Activated CD8-positive, alpha-beta T cell treated with anti-CD3 and anti-CD28 coated beads, Interleukin-2, amount 10 ng/mL, durations not matched to agents 7 days and 5 days (primary cell): ENCODE measurements around the gene SLC24A3. TPM values are rescaled to one million over a fixed set of nuclear protein-coding genes. Genes with fewer than 3 reads are reported as not detected.
A peak's percentile ranks its signal among the peaks of the same experiment; 100 is the strongest.
"Not testable (repeated sequence)": the region's sequence is repeated elsewhere in the genome, so short reads cannot be mapped to it uniquely, and the experiment has no call there.

Experiments
- ATAC-seq: fragments of 150-1000 bp; cut with Tn5 transposase; one replicate; pipeline ENCODE4 v1.10.0; 2021; ENCODE audit warnings: moderate library complexity
- CTCF ChIA-PET: fragments of 350-600 bp; sonication (Branson Sonifier 250); formaldehyde crosslinking; loops from one replicate; lab custom pipeline; 2021; ENCODE audit warnings: antibody characterized with exemption; lab: Charles Lee
- POLR2A ChIA-PET: fragments of 350-600 bp; sonication (Branson Sonifier 250); formaldehyde crosslinking; loops from one replicate; lab custom pipeline; 2021; ENCODE audit warnings: antibody characterized with exemption; lab: Charles Lee
- DNase-seq: peaks from one replicate; pipeline ENCODE4 v3.0.0-alpha.2; 2020
- H3K27ac Mint-ChIP-seq: one replicate; pipeline ENCODE4 v1.8.0; 2021; ENCODE audit warnings: mild to moderate bottlenecking, mixed read lengths
- H3K27me3 Mint-ChIP-seq: one replicate; pipeline ENCODE4 v1.8.0; 2021; ENCODE audit warnings: low read depth, mixed read lengths
- H3K36me3 Mint-ChIP-seq: one replicate; pipeline ENCODE4 v1.8.0; 2021; ENCODE audit warnings: low read depth, mixed read lengths
- H3K4me1 Mint-ChIP-seq: one replicate; pipeline ENCODE4 v1.8.0; 2021; ENCODE audit warnings: low read depth, mixed read lengths
- H3K4me3 Mint-ChIP-seq: one replicate; pipeline ENCODE4 v1.8.0; 2021; ENCODE audit warnings: mild to moderate bottlenecking, mixed read lengths
- H3K9me3 Mint-ChIP-seq: one replicate; pipeline ENCODE4 v1.8.0; 2022; ENCODE audit warnings: mixed read lengths; ENCODE audit not compliant: insufficient read depth
- total RNA-seq, 2 experiments: library from RNA; stranded (reverse); gene quantifications; one replicate each; pipeline ENCODE4 v1.2.3, GENCODE V29; 2021

SLC24A3 gene
- total RNA-seq, 2 experiments from 2014 or later = not detected

- H3K4me1 Mint-ChIP-seq, ATAC-seq, POLR2A ChIA-PET, CTCF ChIA-PET, H3K4me3 Mint-ChIP-seq, H3K9me3 Mint-ChIP-seq, DNase-seq, H3K36me3 Mint-ChIP-seq, H3K27ac Mint-ChIP-seq, H3K27me3 Mint-ChIP-seq: not testable (repeated sequence)
Measured at GRCh38 chr20:19678591-19678990, 466.1 kb downstream of the SLC24A3 start.

- ChIA-PET CTCF (interaction anchor here (1.3 kb wide), 1 partner anchor 17 kb away, joined by 3 read pairs; no protein-coding TSS in a partner anchor), POLR2A (no interaction called here)
- H3K27ac Mint-ChIP-seq = no peak overlapping the region
- H3K4me3 Mint-ChIP-seq = no peak overlapping the region
- H3K9me3 Mint-ChIP-seq = no peaks in the 10 kb centered on the region
- no peak for ATAC-seq
- no peaks in the 10 kb centered on the region for H3K4me1 Mint-ChIP-seq
- no peak for DNase-seq
- no peaks in the 10 kb centered on the region for H3K27me3 Mint-ChIP-seq
- no peaks in the 10 kb centered on the region for H3K36me3 Mint-ChIP-seq
Measured at GRCh38 chr20:19679900-19680495, 467.6 kb downstream of the SLC24A3 start.

GRCh38 chr20:19682249-19682648, 469.8 kb downstream of the SLC24A3 start:
- DNase-seq = no peak
- ATAC-seq = no peak
- ChIA-PET CTCF (no interaction called here), POLR2A (no interaction called here)
- no peaks in the 10 kb centered on the region for H3K36me3 Mint-ChIP-seq
- no peaks in the 10 kb centered on the region for H3K27me3 Mint-ChIP-seq
- H3K4me1 Mint-ChIP-seq = no peaks in the 10 kb centered on the region
- no peaks in the 10 kb centered on the region for H3K9me3 Mint-ChIP-seq
- H3K4me3 Mint-ChIP-seq = no peak overlapping the region
- no peak overlapping the region for H3K27ac Mint-ChIP-seq

- no peak overlapping the region for H3K4me3 Mint-ChIP-seq
- CTCF ChIA-PET = no interaction called here
- ATAC-seq = no peak
- no peaks in the 10 kb centered on the region for H3K27me3 Mint-ChIP-seq
- H3K36me3 Mint-ChIP-seq = no peaks in the 10 kb centered on the region
- H3K9me3 Mint-ChIP-seq = no peaks in the 10 kb centered on the region
- DNase-seq = no peak
- POLR2A ChIA-PET = no interaction called here
- H3K27ac Mint-ChIP-seq = no peak overlapping the region
- no peaks in the 10 kb centered on the region for H3K4me1 Mint-ChIP-seq
Measured at GRCh38 chr20:19683188-19683587, 470.7 kb downstream of the SLC24A3 start.

- H3K36me3 Mint-ChIP-seq = no peaks in the 10 kb centered on the region
- no peak for DNase-seq
- ATAC-seq = no peak
- no peak overlapping the region for H3K4me3 Mint-ChIP-seq
- CTCF ChIA-PET = no interaction called here
- POLR2A ChIA-PET = no interaction called here
- no peaks in the 10 kb centered on the region for H3K4me1 Mint-ChIP-seq
- no peaks in the 10 kb centered on the region for H3K9me3 Mint-ChIP-seq
- no peak overlapping the region for H3K27ac Mint-ChIP-seq
- no peaks in the 10 kb centered on the region for H3K27me3 Mint-ChIP-seq
Measured at GRCh38 chr20:19683822-19684221, 471.4 kb downstream of the SLC24A3 start.

- H3K9me3 Mint-ChIP-seq = no peaks in the 10 kb centered on the region
Measured at GRCh38 chr20:19688031-19688806, 475.8 kb downstream of the SLC24A3 start.

GRCh38 chr20:19690462-19690861, 478.0 kb downstream of the SLC24A3 start:
- no peaks in the 10 kb centered on the region for H3K27me3 Mint-ChIP-seq
- no peaks in the 10 kb centered on the region for H3K4me1 Mint-ChIP-seq
- POLR2A ChIA-PET = no interaction called here
- no peak overlapping the region for H3K27ac Mint-ChIP-seq
- H3K36me3 Mint-ChIP-seq = no peaks in the 10 kb centered on the region
- DNase-seq = no peak
- CTCF ChIA-PET = no interaction called here
- ATAC-seq = no peak
- no peaks in the 10 kb centered on the region for H3K9me3 Mint-ChIP-seq
- no peak overlapping the region for H3K4me3 Mint-ChIP-seq

More at GRCh38 chr20:19688031-19688806, 475.8 kb downstream of the SLC24A3 start:
- Mint-ChIP-seq H3K4me3 (no peak overlapping the region), H3K4me1 (no peaks in the 10 kb centered on the region), H3K36me3 (no peaks in the 10 kb centered on the region), H3K27me3 (no peaks in the 10 kb centered on the region), H3K27ac (no peak overlapping the region)
- ATAC-seq = no peak
- DNase-seq = no peak
- ChIA-PET CTCF (no interaction called here), POLR2A (no interaction called here)

GRCh38 chr20:19691125-19691524, 478.7 kb downstream of the SLC24A3 start:
- H3K36me3 Mint-ChIP-seq = no peaks in the 10 kb centered on the region
- no peak overlapping the region for H3K4me3 Mint-ChIP-seq
- CTCF ChIA-PET = no interaction called here

GRCh38 chr20:19692100-19692499, 479.7 kb downstream of the SLC24A3 start:
- Mint-ChIP-seq H3K4me1 (no peaks in the 10 kb centered on the region), H3K9me3 (no peaks in the 10 kb centered on the region), H3K27me3 (no peaks in the 10 kb centered on the region), H3K27ac (no peak overlapping the region), H3K36me3 (no peaks in the 10 kb centered on the region), H3K4me3 (no peak overlapping the region)
- ChIA-PET CTCF (no interaction called here), POLR2A (no interaction called here)
- DNase-seq = no peak
- no peak for ATAC-seq

More at GRCh38 chr20:19691125-19691524, 478.7 kb downstream of the SLC24A3 start:
- H3K9me3 Mint-ChIP-seq = no peaks in the 10 kb centered on the region
- no peaks in the 10 kb centered on the region for H3K4me1 Mint-ChIP-seq
- DNase-seq (no peak), ATAC-seq (no peak)
- H3K27me3 Mint-ChIP-seq = no peaks in the 10 kb centered on the region
- H3K27ac Mint-ChIP-seq = no peak overlapping the region
- POLR2A ChIA-PET = no interaction called here

GRCh38 chr20:19692685-19693119, 480.3 kb downstream of the SLC24A3 start:
- DNase-seq (peak; percentile 51), ATAC-seq (no peak)
- H3K4me1 Mint-ChIP-seq = no peaks in the 10 kb centered on the region
- CTCF ChIA-PET = interaction anchor here (0.6 to 1.5 kb wide), 4 partner anchors 20 to 158 kb away, joined by 3 to 5 read pairs (median 3); no protein-coding TSS in a partner anchor
- no peak overlapping the region for H3K27ac Mint-ChIP-seq
- H3K36me3 Mint-ChIP-seq = no peaks in the 10 kb centered on the region
- no peak overlapping the region for H3K4me3 Mint-ChIP-seq
- POLR2A ChIA-PET = no interaction called here
- no peaks in the 10 kb centered on the region for H3K9me3 Mint-ChIP-seq
- no peaks in the 10 kb centered on the region for H3K27me3 Mint-ChIP-seq

- CTCF ChIA-PET = interaction anchor here (0.6 to 1.5 kb wide), 5 partner anchors 21 to 159 kb away, joined by 3 to 5 read pairs (median 3); no protein-coding TSS in a partner anchor
- no peak overlapping the region for H3K4me3 Mint-ChIP-seq
- ATAC-seq = no peak
- no peaks in the 10 kb centered on the region for H3K36me3 Mint-ChIP-seq
- H3K27me3 Mint-ChIP-seq = no peaks in the 10 kb centered on the region
- H3K9me3 Mint-ChIP-seq = no peaks in the 10 kb centered on the region
- no peak overlapping the region for H3K27ac Mint-ChIP-seq
- no peak for DNase-seq
- no peaks in the 10 kb centered on the region for H3K4me1 Mint-ChIP-seq
- POLR2A ChIA-PET = no interaction called here
Measured at GRCh38 chr20:19693508-19693907, 481.1 kb downstream of the SLC24A3 start.

- Mint-ChIP-seq H3K27ac (no peak overlapping the region), H3K36me3 (no peaks in the 10 kb centered on the region), H3K27me3 (no peaks in the 10 kb centered on the region), H3K4me1 (no peaks in the 10 kb centered on the region), H3K4me3 (no peak overlapping the region), H3K9me3 (no peaks in the 10 kb centered on the region)
- POLR2A ChIA-PET = no interaction called here
- ATAC-seq = no peak
- no peak for DNase-seq
- CTCF ChIA-PET = interaction anchor here (0.8 kb wide), 1 partner anchor 9 kb away, joined by 4 read pairs; no protein-coding TSS in a partner anchor
Measured at GRCh38 chr20:19695081-19695480, 482.6 kb downstream of the SLC24A3 start.
